Measurements from ENCODE around the gene S100A5. TPM values are rescaled to one million over a fixed set of nuclear protein-coding genes. Genes with fewer than 3 reads are reported as not detected.
A peak's percentile ranks its signal among the peaks of the same experiment; 100 is the strongest.

The S100A5 gene
- total and polyA plus RNA-seq, 2 experiments from 2014 or later = 0.41 TPM; not detected in 1

DNA sequence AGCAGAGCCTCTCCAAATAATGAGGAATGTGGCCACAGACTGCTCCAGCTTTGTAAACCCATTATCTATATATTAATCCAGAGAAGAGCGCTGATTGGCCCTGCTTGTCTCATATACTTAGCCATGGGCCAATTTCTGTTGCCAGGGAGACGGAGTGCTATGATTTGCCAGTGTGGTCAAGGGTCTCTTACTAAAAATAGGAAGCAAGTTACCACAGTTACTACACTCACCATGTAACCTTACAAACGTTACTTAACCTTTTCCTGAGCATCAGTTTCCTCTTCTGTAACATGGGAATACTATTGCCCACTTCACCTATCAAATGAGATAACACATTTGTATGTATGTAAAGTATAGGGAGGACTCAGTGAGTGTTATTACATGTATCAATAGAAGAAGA is 32.6 kb upstream of the S100A5 start:
- no peak for DNase-seq
- WGBS, 2 experiments (ENCODE audit: low coverage in 1 of 2, low lambda C conversion rate in 2 of 2, missing lambda C conversion rate in 2 of 2) = 75 to 78% methylated on average over 3 of the region's 3 CpGs
- no peaks in the 10 kb centered on the region for H3K27me3 ChIP-seq (replicated peaks; ENCODE audit: insufficient read depth)

GRCh38 chr1:153572569-153573015 is 31.9 kb upstream of the S100A5 start:
- Histone ChIP-seq H3K27ac (peak overlapping the region; percentile 89), H2AFZ (no peak overlapping the region), H3K9me2 (ENCODE audit: insufficient read depth) (no peaks in the 10 kb centered on the region), H3K9ac (peak overlapping the region; percentile 72), H3K79me2 (ENCODE audit: insufficient read depth) (no peaks in the 10 kb centered on the region), H3K27me3 (replicated peaks; ENCODE audit: insufficient read depth) (no peaks in the 10 kb centered on the region), H3K9me3 (ENCODE audit: low read depth) (no peaks in the 10 kb centered on the region), H3K36me3 (ENCODE audit: low read depth) (no peaks in the 10 kb centered on the region), H3K4me3 (peak overlapping the region; percentile 39), H3K4me1 (ENCODE audit: insufficient read depth) (peaks cover 32% of the 10 kb centered on the region), H3F3A (ENCODE audit: insufficient read depth) (peaks cover 31% of the 10 kb centered on the region), H3K4me2 (ENCODE audit: unreplicated experiment) (peak overlapping the region; percentile 63), H4K20me1 (ENCODE audit: insufficient read depth) (no peaks in the 10 kb centered on the region)
- in situ Hi-C loops (cut with MboI) = no loop called here
- TF ChIP-seq EZH2 (IDR thresholded peaks at IDR 0.05; ENCODE audit: insufficient read depth, poor library complexity, severe bottlenecking) = no peak
- no peak for TF ChIP-seq EZH2phosphoT487 (IDR thresholded peaks at IDR 0.05; ENCODE audit: insufficient read depth, low read depth)
- 0% methylated on average over 3 of the region's 3 CpGs for WGBS, 2 experiments (ENCODE audit: low coverage in 1 of 2, low lambda C conversion rate in 2 of 2, missing lambda C conversion rate in 2 of 2)
- peak; percentile 94 for DNase-seq

More for the DNA sequence above, 32.6 kb upstream of the S100A5 start:
- Histone ChIP-seq H3K4me1 (ENCODE audit: insufficient read depth) (peaks cover 32% of the 10 kb centered on the region), H3K4me2 (ENCODE audit: unreplicated experiment) (peak overlapping the region; percentile 63), H3K9ac (peak overlapping the region; percentile 72), H3K27ac (peak overlapping the region; percentile 89), H3K9me3 (ENCODE audit: low read depth) (no peaks in the 10 kb centered on the region), H2AFZ (no peak overlapping the region), H3F3A (ENCODE audit: insufficient read depth) (peaks cover 27% of the 10 kb centered on the region), H3K9me2 (ENCODE audit: insufficient read depth) (no peaks in the 10 kb centered on the region), H3K4me3 (no peak overlapping the region), H3K79me2 (ENCODE audit: insufficient read depth) (no peaks in the 10 kb centered on the region), H4K20me1 (ENCODE audit: insufficient read depth) (no peaks in the 10 kb centered on the region), H3K36me3 (ENCODE audit: low read depth) (no peaks in the 10 kb centered on the region)
- in situ Hi-C loops (cut with MboI) = no loop called here
- no peak for TF ChIP-seq EZH2phosphoT487 (IDR thresholded peaks at IDR 0.05; ENCODE audit: insufficient read depth, low read depth)
- TF ChIP-seq EZH2 (IDR thresholded peaks at IDR 0.05; ENCODE audit: insufficient read depth, poor library complexity, severe bottlenecking) = no peak

DNA sequence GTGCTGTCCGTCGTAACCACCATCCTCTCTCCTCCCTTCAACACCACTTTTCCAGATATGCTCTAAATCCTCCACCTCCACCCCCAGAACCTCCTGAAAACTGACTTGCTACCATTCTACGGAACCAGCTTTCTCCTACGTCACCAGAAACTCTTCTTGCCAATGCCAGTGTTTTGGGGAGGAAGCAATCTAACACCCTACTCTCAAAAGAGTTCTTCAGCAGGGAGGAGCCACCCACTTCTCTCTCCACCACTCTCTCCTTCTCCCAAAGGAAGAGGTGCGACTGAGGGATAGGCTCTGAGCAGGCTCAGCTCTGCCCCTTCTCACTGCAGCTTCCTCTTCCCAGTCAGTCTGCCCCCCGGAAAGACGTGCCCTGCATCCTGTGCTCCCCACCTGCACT is 31.0 kb upstream of the S100A5 start:
- H3K9me3 ChIP-seq (ENCODE audit: low read depth) = no peaks in the 10 kb centered on the region
- WGBS, 2 experiments (ENCODE audit: low coverage in 1 of 2, low lambda C conversion rate in 2 of 2, missing lambda C conversion rate in 2 of 2) = 67 to 74% methylated on average over 7 of the region's 7 CpGs
- in situ Hi-C loops (cut with MboI) = no loop called here

GRCh38 chr1:153570874-153571273 is 30.1 kb upstream of the S100A5 start:
- Histone ChIP-seq H3K79me2 (ENCODE audit: insufficient read depth) (no peaks in the 10 kb centered on the region), H3K27me3 (replicated peaks; ENCODE audit: insufficient read depth) (no peaks in the 10 kb centered on the region), H3K27ac (no peak overlapping the region), H3K9ac (no peak overlapping the region), H3K4me2 (ENCODE audit: unreplicated experiment) (no peak overlapping the region), H3K9me3 (ENCODE audit: low read depth) (no peaks in the 10 kb centered on the region), H3K9me2 (ENCODE audit: insufficient read depth) (no peaks in the 10 kb centered on the region), H3K4me1 (ENCODE audit: insufficient read depth) (peaks cover 43% of the 10 kb centered on the region), H3K36me3 (ENCODE audit: low read depth) (no peaks in the 10 kb centered on the region), H3F3A (ENCODE audit: insufficient read depth) (peaks cover 39% of the 10 kb centered on the region), H3K4me3 (no peak overlapping the region), H4K20me1 (ENCODE audit: insufficient read depth) (no peaks in the 10 kb centered on the region), H2AFZ (no peak overlapping the region)
- no peak for TF ChIP-seq EZH2phosphoT487 (IDR thresholded peaks at IDR 0.05; ENCODE audit: insufficient read depth, low read depth)
- no peak for DNase-seq
- in situ Hi-C loops (cut with MboI) = no loop called here
- WGBS, 2 experiments (ENCODE audit: low coverage in 1 of 2, low lambda C conversion rate in 2 of 2, missing lambda C conversion rate in 2 of 2) = 99% methylated on average over 5 of the region's 5 CpGs

More for the DNA sequence above, 31.0 kb upstream of the S100A5 start:
- H3F3A ChIP-seq (ENCODE audit: insufficient read depth) = peaks cover 37% of the 10 kb centered on the region
- H3K4me2 ChIP-seq (ENCODE audit: unreplicated experiment) = peak overlapping the region; percentile 63
- DNase-seq = no peak
- H3K9me2 ChIP-seq (ENCODE audit: insufficient read depth) = no peaks in the 10 kb centered on the region
- no peak overlapping the region; the same call in 1 of the 2 replicates for H3K4me3 ChIP-seq
- no peaks in the 10 kb centered on the region for H4K20me1 ChIP-seq (ENCODE audit: insufficient read depth)
- H3K79me2 ChIP-seq (ENCODE audit: insufficient read depth) = no peaks in the 10 kb centered on the region
- no peaks in the 10 kb centered on the region for H3K27me3 ChIP-seq (replicated peaks; ENCODE audit: insufficient read depth)
- H2AFZ ChIP-seq = no peak overlapping the region
- no peaks in the 10 kb centered on the region for H3K36me3 ChIP-seq (ENCODE audit: low read depth)
- peaks cover 39% of the 10 kb centered on the region for H3K4me1 ChIP-seq (ENCODE audit: insufficient read depth)
- TF ChIP-seq EZH2phosphoT487 (IDR thresholded peaks at IDR 0.05; ENCODE audit: insufficient read depth, low read depth) (no peak), EZH2 (IDR thresholded peaks at IDR 0.05; ENCODE audit: insufficient read depth, poor library complexity, severe bottlenecking) (no peak)
- peak overlapping the region; percentile 89 for H3K27ac ChIP-seq
- H3K9ac ChIP-seq = peak overlapping the region; percentile 72

GRCh38 chr1:153569465-153569864 is 28.7 kb upstream of the S100A5 start:
- in situ Hi-C loops (cut with MboI) = no loop called here
- H2AFZ ChIP-seq = no peak overlapping the region
- no peaks in the 10 kb centered on the region for H3K9me2 ChIP-seq (ENCODE audit: insufficient read depth)
- no peak overlapping the region for H3K9ac ChIP-seq
- DNase-seq = no peak
- H3F3A ChIP-seq (ENCODE audit: insufficient read depth) = peaks cover 40% of the 10 kb centered on the region
- H4K20me1 ChIP-seq (ENCODE audit: insufficient read depth) = no peaks in the 10 kb centered on the region
- no peak overlapping the region for H3K27ac ChIP-seq
- H3K4me2 ChIP-seq (ENCODE audit: unreplicated experiment) = no peak overlapping the region
- peaks cover 54% of the 10 kb centered on the region for H3K4me1 ChIP-seq (ENCODE audit: insufficient read depth)
- no peaks in the 10 kb centered on the region for H3K27me3 ChIP-seq (replicated peaks; ENCODE audit: insufficient read depth)
- no peaks in the 10 kb centered on the region for H3K9me3 ChIP-seq (ENCODE audit: low read depth)
- WGBS, 2 experiments (ENCODE audit: low coverage in 1 of 2, low lambda C conversion rate in 2 of 2, missing lambda C conversion rate in 2 of 2) = 92% methylated on average over 8 of the region's 8 CpGs
- H3K4me3 ChIP-seq = no peak overlapping the region
- H3K36me3 ChIP-seq (ENCODE audit: low read depth) = no peaks in the 10 kb centered on the region
- no peaks in the 10 kb centered on the region for H3K79me2 ChIP-seq (ENCODE audit: insufficient read depth)
- TF ChIP-seq EZH2 (IDR thresholded peaks at IDR 0.05; ENCODE audit: insufficient read depth, poor library complexity, severe bottlenecking) (no peak), EZH2phosphoT487 (IDR thresholded peaks at IDR 0.05; ENCODE audit: insufficient read depth, low read depth) (no peak)

All from GM23248 (cell line).